ENCODE results near the gene CMTM4.

The CMTM4 gene

DNA sequence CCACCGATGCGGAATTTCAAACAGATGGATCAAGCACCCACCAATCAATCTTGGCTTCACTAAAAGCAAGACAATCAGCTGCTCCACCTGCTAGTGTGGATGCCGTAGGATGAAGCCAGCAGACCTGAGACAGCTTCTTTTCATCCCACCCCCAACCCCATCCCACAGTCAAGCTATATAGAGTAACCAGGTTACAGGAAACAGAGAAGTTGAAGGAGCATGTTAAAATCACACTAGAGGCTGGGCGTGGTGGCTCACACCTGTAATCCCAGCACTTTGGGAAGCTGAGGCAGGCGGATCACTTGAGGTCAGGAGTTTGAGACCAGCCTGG is 37.7 kb downstream of the CMTM4 start:
- TF ChIP-seq, protein P1, sequence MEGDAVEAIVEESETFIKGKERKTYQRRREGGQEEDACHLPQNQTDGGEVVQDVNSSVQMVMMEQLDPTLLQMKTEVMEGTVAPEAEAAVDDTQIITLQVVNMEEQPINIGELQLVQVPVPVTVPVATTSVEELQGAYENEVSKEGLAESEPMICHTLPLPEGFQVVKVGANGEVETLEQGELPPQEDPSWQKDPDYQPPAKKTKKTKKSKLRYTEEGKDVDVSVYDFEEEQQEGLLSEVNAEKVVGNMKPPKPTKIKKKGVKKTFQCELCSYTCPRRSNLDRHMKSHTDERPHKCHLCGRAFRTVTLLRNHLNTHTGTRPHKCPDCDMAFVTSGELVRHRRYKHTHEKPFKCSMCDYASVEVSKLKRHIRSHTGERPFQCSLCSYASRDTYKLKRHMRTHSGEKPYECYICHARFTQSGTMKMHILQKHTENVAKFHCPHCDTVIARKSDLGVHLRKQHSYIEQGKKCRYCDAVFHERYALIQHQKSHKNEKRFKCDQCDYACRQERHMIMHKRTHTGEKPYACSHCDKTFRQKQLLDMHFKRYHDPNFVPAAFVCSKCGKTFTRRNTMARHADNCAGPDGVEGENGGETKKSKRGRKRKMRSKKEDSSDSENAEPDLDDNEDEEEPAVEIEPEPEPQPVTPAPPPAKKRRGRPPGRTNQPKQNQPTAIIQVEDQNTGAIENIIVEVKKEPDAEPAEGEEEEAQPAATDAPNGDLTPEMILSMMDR (IDR thresholded peaks at IDR 0.05; ENCODE audit: extremely low read depth, missing control alignments): no peak
- no peak for DNase-seq (ENCODE audit: low spot score)

DNA sequence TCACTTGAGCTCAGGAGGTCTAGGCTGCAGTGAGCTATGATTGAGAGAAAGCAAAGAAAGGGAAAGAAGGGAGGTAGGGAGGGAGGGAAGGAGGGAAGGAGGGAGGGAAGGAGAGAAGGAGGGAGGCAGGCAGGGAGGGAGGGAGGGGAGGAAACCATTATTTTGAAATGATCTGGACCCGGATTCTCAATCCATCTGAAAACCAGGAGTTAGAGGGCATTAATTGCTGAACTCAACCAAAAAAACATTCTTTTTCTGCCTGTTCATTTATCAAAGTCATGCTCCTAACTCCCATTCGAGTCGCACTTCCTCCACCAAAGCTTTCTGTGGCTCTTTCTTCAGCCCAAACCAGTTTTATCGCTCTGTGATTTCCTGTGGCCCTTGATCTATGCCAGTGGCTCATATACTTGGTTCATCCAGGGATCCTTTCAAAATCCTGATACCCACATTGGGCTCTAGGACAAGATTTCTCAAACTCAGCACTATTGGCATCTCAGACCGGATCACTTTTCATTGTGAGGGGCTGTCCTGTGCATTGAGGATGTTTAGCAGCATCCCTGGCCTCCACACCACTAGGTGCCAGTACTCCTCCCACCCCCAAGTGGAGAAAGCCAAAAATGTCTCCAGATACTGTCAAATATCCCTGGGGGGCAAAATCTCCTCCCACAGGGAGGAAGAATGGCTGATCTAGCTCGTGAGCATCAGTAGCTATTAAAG is 38.2 kb downstream of the CMTM4 start:
- DNase-seq (ENCODE audit: low spot score): no peak
- TF ChIP-seq, protein P1 (IDR thresholded peaks at IDR 0.05; ENCODE audit: extremely low read depth, missing control alignments): no peak

DNA sequence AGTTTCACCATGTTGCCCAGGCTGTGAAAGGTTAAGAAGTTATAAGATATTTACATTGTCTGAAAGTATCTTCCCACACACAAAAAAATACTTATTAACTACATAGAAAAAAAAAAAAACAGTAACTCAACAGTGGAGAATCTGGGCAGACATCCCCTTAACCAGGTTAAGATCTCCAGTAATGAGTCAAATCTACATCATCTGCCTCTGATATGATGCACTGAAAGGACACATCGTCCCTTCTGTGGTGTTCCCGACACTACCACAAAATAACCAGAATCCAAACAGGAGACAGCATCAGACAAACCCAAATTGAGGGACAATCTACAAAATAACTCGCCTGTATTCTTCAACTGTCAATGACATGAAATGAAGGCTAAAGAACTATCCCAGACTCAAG is 40.0 kb downstream of the CMTM4 start:
- TF ChIP-seq, protein P1 (IDR thresholded peaks at IDR 0.05; ENCODE audit: extremely low read depth, missing control alignments): no peak
- DNase-seq (ENCODE audit: low spot score): no peak

DNA sequence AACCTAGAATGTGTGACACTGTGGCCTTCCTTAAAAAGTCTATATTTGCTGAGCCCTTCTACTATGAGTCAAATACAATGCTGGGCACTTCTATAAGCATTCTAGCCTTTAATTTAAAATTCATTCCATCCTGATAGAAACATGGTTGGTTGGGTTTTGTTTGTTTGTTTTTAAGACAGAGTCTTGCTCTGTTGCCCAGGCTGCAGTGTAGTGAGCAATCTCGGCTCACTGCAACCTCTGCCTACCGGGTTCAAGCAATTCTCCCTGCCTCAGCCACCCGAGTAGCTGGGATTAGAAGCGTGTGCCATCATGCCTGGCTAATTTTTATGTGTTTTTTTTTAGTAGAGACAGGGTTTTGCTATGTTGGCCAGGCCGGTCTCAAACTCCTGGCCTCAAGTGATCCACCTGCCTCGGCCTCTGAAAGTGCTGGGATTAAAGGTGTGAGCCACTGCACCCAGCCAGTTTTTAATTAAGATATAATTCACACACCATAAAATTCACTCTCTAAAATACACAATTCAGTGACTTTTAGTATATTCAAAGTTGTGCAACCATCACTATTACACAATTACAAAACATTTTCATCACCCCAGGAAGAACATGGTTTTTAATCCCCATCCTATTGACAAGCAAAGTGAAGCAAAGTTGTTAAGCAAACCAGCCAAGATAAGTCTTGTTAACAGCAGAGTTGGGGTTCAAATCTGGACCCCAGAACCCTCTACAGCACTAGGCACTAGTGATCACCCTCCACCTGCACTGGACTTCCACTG is 42.8 kb downstream of the CMTM4 start:
- DNase-seq (ENCODE audit: low spot score): no peak
- TF ChIP-seq, protein P1 (IDR thresholded peaks at IDR 0.05; ENCODE audit: extremely low read depth, missing control alignments): no peak

DNA sequence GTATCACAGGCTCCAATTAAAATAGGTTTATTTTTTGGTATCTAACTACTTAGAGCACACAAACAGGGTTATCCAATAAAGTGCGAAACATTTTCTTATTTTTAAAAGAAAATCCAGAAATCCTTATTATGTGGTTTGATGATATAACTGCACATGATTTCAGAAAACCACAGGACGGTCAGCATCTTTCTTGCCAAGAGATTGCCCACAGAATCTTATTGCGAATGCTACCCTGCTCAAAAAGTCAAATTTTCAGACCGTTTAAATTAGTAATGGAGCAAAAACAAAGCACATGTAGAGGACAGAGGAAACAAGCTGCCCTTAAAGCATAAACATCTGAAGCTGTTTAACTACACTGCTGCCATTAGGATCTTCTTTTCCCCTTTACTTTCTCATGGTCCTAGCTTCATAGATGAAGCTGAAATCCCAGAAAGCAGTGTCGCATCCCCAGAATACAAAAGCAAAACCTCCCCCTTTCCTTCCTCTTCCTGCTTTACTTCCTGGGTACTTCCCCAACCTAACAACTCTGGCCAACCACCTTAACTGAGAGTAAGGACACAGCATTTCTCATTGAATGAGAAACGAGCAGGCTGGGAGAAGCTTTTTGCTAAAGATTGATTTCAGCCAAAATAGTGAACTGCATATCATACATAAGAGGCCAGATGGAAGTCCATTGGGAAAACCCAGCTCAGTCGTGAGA is 43.7 kb downstream of the CMTM4 start:
- TF ChIP-seq, protein P1 (IDR thresholded peaks at IDR 0.05; ENCODE audit: extremely low read depth, missing control alignments): no peak
- no peak for DNase-seq (ENCODE audit: low spot score)

DNA sequence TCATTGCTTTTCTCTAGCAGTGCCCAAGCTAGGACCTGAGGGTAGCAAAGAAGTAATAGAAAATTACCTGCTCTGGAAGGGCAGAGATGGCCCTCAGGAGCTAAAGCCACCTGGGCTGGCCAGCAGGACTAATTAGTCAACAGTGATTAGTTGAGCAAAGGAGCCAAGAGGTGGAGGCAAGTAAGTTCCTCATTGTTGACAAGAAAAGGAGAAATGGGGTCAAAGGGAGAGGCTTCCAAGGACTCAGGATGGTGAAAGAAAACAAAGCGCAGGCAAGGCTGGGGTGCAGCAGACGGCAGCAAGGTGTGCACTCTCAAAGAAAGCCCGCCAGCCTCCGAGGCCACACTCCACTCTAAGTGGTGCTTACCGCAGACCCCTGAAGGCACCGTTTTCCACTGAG is 44.6 kb downstream of the CMTM4 start:
- no peak for DNase-seq (ENCODE audit: low spot score)
- TF ChIP-seq, protein P1 (IDR thresholded peaks at IDR 0.05; ENCODE audit: extremely low read depth, missing control alignments): no peak

DNA sequence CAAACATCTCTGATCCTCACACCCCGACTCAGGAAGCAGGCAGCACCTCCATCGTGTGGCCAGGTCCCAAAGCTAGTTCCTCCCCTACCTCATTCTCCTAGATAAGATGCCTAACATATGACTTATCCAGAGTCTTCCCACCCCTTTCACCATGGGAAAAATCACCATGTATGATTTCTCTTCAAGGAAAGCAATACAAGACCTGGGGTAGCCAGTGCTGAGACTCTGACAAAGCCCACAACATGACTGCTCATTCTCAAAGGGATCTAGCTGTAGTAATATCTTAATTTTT is 45.1 kb downstream of the CMTM4 start:
- no peak for DNase-seq (ENCODE audit: low spot score)
- TF ChIP-seq, protein P1 (IDR thresholded peaks at IDR 0.05; ENCODE audit: extremely low read depth, missing control alignments): no peak
